Left ventricle myocardium superior (tissue), 1 donor: ENCODE measurements around the gene RHOU. TPM values are rescaled to one million over a fixed set of nuclear protein-coding genes. Genes with fewer than 3 reads are reported as not detected.
A peak's percentile ranks its signal among the peaks of the same experiment; 100 is the strongest.
"Not testable (repeated sequence)": the region's sequence is repeated elsewhere in the genome, so short reads cannot be mapped to it uniquely, and the experiment has no call there.

Experiments
- ATAC-seq: fragments of 200-7000 bp; cut with Tn5 transposase; one replicate; pipeline ENCODE4 v1.9.1; 2020; ENCODE audit warnings: mild to moderate bottlenecking, moderate library complexity
- DNase-seq: peaks from one replicate; pipeline ENCODE4 v3.0.0-alpha.2; 2020
- intact Hi-C: fragments of 100-400 bp; cut with micrococcal nuclease; formaldehyde crosslinking; loops from one replicate; pipeline ENCODE4 v1.11.0; 2022
- long read RNA-seq: library from polyadenylated mRNA; unstranded; transcript quantifications from one replicate; pipeline ENCODE4 v2.0.0, GENCODE V29; 2021
- total RNA-seq: library from RNA; stranded (reverse); fragmentation: NEBNext Ultra II Directional; extraction: Animal tissue kit (Norgen Biotek cat#: 25700); gene quantifications from one replicate; pipeline ENCODE4 v1.2.1, GENCODE V29; 2021
- donor health status: DM: no; HTN: yes; CAD: no; lungs with severe emphysema.

The RHOU gene
- total RNA-seq, result 4.4 TPM
- long read RNA-seq, full-length matches to known transcripts, result 13 of 16 reads
- long read RNA-seq, partial matches to known transcripts, result 0 of 16 reads
- long read RNA-seq, other reads (novel, unspliced or antisense), result 3 of 16 reads

GRCh38 chr1:228734881-228735801 lies at the start of gene RHOU:
RHOU (plus strand) TSS chr1:228735479; CDS start chr1:228735743, 264 bp downstream.
- intact Hi-C loops, result loop anchor here (5.0 kb wide), 1 partner anchor 492 kb away; no protein-coding TSS in a partner anchor
- DNase-seq (peak; percentile 89), ATAC-seq (peak; percentile 95)

GRCh38 chr1:228687587-228687986 lies 47.7 kb upstream of the RHOU start:
- intact Hi-C loops, result no loop called here
- ATAC-seq, result no peak
- no peak for DNase-seq

GRCh38 chr1:228689255-228689654 lies 46.0 kb upstream of the RHOU start:
- intact Hi-C loops, result no loop called here
- no peak for DNase-seq
- ATAC-seq, result no peak

- no peak for DNase-seq
- intact Hi-C loops, result no loop called here
- ATAC-seq, result no peak
Measured at GRCh38 chr1:228691211-228691610, 44.1 kb upstream of the RHOU start.

GRCh38 chr1:228691926-228692325 lies 43.4 kb upstream of the RHOU start:
- ATAC-seq (peak; percentile 51), DNase-seq (no peak)
- intact Hi-C loops, result no loop called here

- ATAC-seq, DNase-seq, intact Hi-C loops: not testable (repeated sequence)
Measured at GRCh38 chr1:228694447-228694846, 40.8 kb upstream of the RHOU start.

- no peak for DNase-seq
- intact Hi-C loops, result no loop called here
- no peak for ATAC-seq
Measured at GRCh38 chr1:228695015-228695955, 40.0 kb upstream of the RHOU start.

- intact Hi-C loops, result no loop called here
- DNase-seq (peak; percentile 58), ATAC-seq (peak; percentile 56)
Measured at GRCh38 chr1:228697207-228698016, 37.9 kb upstream of the RHOU start.

GRCh38 chr1:228698017-228698329 lies 37.3 kb upstream of the RHOU start:
- DNase-seq (no peak), ATAC-seq (no peak)
- intact Hi-C loops, result no loop called here

GRCh38 chr1:228702433-228702832 lies 32.8 kb upstream of the RHOU start:
- ATAC-seq (no peak), DNase-seq (no peak)
- intact Hi-C loops, result no loop called here

GRCh38 chr1:228706305-228706704 lies 29.0 kb upstream of the RHOU start:
- ATAC-seq, result no peak

GRCh38 chr1:228717081-228717480 lies 18.2 kb upstream of the RHOU start:
- no peak for ATAC-seq
- DNase-seq, result no peak
- intact Hi-C loops, result no loop called here

More at GRCh38 chr1:228706305-228706704, 29.0 kb upstream of the RHOU start:
- no peak for DNase-seq
- intact Hi-C loops, result no loop called here

- intact Hi-C loops, result no loop called here
- ATAC-seq, result no peak
- DNase-seq, result no peak
Measured at GRCh38 chr1:228721407-228721806, 13.9 kb upstream of the RHOU start.

- intact Hi-C loops, result no loop called here
- DNase-seq (no peak), ATAC-seq (no peak)
Measured at GRCh38 chr1:228723287-228723686, 12.0 kb upstream of the RHOU start.

GRCh38 chr1:228723921-228724320 lies 11.4 kb upstream of the RHOU start:
- no peak for DNase-seq
- intact Hi-C loops, result no loop called here
- no peak for ATAC-seq

GRCh38 chr1:228725178-228725577 lies 10.1 kb upstream of the RHOU start:
- DNase-seq (peak; percentile 30), ATAC-seq (peak; percentile 37)
- intact Hi-C loops, result no loop called here

GRCh38 chr1:228727681-228728171 lies 7.6 kb upstream of the RHOU start:
- ATAC-seq (peak; percentile 61), DNase-seq (no peak)
- intact Hi-C loops, result no loop called here

GRCh38 chr1:228732426-228732825 lies 2.9 kb upstream of the RHOU start:
- ATAC-seq, result no peak
- intact Hi-C loops, result loop anchor here (5.0 kb wide), 1 partner anchor 495 kb away; no protein-coding TSS in a partner anchor
- no peak for DNase-seq

- no peak for ATAC-seq
- intact Hi-C loops, result loop anchor here (5.0 kb wide), 1 partner anchor 494 kb away; no protein-coding TSS in a partner anchor
- no peak for DNase-seq
Measured at GRCh38 chr1:228733576-228733975, 1.7 kb upstream of the RHOU start.
